HL-60/S4 treated with phorbol 12-myristate 13-acetate at 8.2 ng/mL for 4 days and 3 days (cell line): ENCODE measurements around the gene HCLS1.
"Not testable (repeated sequence)": the region's sequence is repeated elsewhere in the genome, so short reads cannot be mapped to it uniquely, and the experiment has no call there.

Experiments used
- in situ Hi-C: fragments of 300-500 bp; cut with MboI; formaldehyde crosslinking; loops from 2 replicates; pipeline ENCODE4 v1.15.0; 2022; ENCODE audit warnings: low sequenced_read_pairs

HCLS1 gene

GRCh38 chr3:121599900-121600299 lies 60.8 kb downstream of the HCLS1 start:
- in situ Hi-C loops: not testable (repeated sequence)

- in situ Hi-C loops: no loop called here
Measured at GRCh38 chr3:121598564-121598963, 62.1 kb downstream of the HCLS1 start.

GRCh38 chr3:121595765-121596406 lies 64.8 kb downstream of the HCLS1 start:
- in situ Hi-C loops: no loop called here

- in situ Hi-C loops: no loop called here
Measured at GRCh38 chr3:121594850-121595249, 65.9 kb downstream of the HCLS1 start.

- in situ Hi-C loops: not testable (repeated sequence)
Measured at GRCh38 chr3:121593806-121594205, 66.9 kb downstream of the HCLS1 start.

- in situ Hi-C loops: no loop called here
Measured at GRCh38 chr3:121592856-121593702, 67.6 kb downstream of the HCLS1 start, which contains the start of gene FBXO40. FBXO40 (plus strand) TSS chr3:121593379; CDS start chr3:121620576, 27,197 bp downstream.

- in situ Hi-C loops: no loop called here
Measured at GRCh38 chr3:121584418-121584817, 76.3 kb downstream of the HCLS1 start.

GRCh38 chr3:121581691-121582090 lies 79.0 kb downstream of the HCLS1 start:
- in situ Hi-C loops: no loop called here
